ENCODE measurements around the gene LDAH. TPM values are rescaled to one million over a fixed set of nuclear protein-coding genes. Genes with fewer than 3 reads are reported as not detected.

Gene LDAH
- total RNA-seq, 2 experiments from 2014 or later: 26.2 to 29.3 TPM

DNA sequence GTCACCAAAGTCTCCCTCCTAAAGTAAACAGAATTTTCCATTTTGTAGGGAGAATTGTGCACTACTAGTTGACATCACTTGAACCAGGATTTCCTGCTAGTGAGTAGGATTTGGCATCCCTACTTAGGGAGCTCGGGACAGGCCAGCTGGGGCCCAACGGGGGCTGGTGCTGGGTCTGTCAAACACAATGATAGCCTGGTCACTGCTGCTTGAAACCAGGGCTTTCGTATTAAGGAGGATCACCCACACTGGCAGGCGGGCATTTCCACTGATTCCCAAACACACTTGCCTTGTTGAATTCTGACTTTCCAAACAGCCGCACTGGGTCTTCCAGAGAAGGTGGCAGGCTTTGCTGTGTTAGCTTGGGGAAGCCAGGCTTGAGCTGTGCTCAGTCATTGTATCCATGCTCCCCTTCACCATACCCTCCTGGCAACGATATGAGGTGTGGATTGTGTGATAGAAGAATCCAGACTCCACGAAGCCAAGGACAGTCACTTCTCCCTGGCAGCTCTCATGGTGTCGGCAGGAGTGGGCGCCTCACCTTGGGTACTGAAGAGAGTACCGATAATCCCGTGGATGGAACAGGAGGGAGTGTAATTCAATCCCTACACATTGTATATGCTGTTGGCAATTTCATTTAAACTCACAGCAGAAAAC, 148.5 kb downstream of the LDAH start:
- POLR2A ChIA-PET: interaction anchor here (0.6 to 1.3 kb wide), 3 partner anchors 128 to 314 kb away, joined by 3 to 5 read pairs (median 3); partner anchors contain the start of gene RHOB
- no peaks in the 10 kb centered on the region for H3K36me3 Mint-ChIP-seq (ENCODE audit: low read depth)
- intact Hi-C loops (cut with micrococcal nuclease): no loop called here

GRCh38 chr2:20673686-20674308, 149.1 kb downstream of the LDAH start:
- Mint-ChIP-seq H3K27me3 (peaks cover 33% of the 10 kb centered on the region), H3K36me3 (ENCODE audit: low read depth) (no peaks in the 10 kb centered on the region), H3K9me3 (no peaks in the 10 kb centered on the region), H3K4me3 (no peak overlapping the region), H3K4me1 (ENCODE audit: low read depth) (peaks cover 6% of the 10 kb centered on the region), H3K27ac (no peak overlapping the region)
- ATAC-seq (no peak), DNase-seq (no peak)
- intact Hi-C loops (cut with micrococcal nuclease): no loop called here
- TF ChIP-seq, protein P1, sequence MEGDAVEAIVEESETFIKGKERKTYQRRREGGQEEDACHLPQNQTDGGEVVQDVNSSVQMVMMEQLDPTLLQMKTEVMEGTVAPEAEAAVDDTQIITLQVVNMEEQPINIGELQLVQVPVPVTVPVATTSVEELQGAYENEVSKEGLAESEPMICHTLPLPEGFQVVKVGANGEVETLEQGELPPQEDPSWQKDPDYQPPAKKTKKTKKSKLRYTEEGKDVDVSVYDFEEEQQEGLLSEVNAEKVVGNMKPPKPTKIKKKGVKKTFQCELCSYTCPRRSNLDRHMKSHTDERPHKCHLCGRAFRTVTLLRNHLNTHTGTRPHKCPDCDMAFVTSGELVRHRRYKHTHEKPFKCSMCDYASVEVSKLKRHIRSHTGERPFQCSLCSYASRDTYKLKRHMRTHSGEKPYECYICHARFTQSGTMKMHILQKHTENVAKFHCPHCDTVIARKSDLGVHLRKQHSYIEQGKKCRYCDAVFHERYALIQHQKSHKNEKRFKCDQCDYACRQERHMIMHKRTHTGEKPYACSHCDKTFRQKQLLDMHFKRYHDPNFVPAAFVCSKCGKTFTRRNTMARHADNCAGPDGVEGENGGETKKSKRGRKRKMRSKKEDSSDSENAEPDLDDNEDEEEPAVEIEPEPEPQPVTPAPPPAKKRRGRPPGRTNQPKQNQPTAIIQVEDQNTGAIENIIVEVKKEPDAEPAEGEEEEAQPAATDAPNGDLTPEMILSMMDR (IDR thresholded peaks at IDR 0.05): no peak
- ChIA-PET CTCF (interaction anchor here (1.1 to 11.2 kb wide), 2 partner anchors 13 to 278 kb away, joined by 3 to 83 read pairs; no protein-coding TSS in a partner anchor), POLR2A (interaction anchor here (0.6 kb wide), 1 partner anchor 314 kb away, joined by 3 read pairs; no protein-coding TSS in a partner anchor)

More for the DNA sequence above, 148.5 kb downstream of the LDAH start:
- Mint-ChIP-seq H3K4me3 (no peak overlapping the region), H3K27ac (no peak overlapping the region), H3K27me3 (peaks cover 27% of the 10 kb centered on the region), H3K4me1 (ENCODE audit: low read depth) (peaks cover 4% of the 10 kb centered on the region), H3K9me3 (no peaks in the 10 kb centered on the region)
- TF ChIP-seq, protein P1 (IDR thresholded peaks at IDR 0.05): no peak
- no peak for ATAC-seq
- DNase-seq: no peak
- CTCF ChIA-PET: interaction anchor here (0.9 to 11.2 kb wide), 2 partner anchors 13 to 289 kb away, joined by 4 to 83 read pairs; no protein-coding TSS in a partner anchor

DNA sequence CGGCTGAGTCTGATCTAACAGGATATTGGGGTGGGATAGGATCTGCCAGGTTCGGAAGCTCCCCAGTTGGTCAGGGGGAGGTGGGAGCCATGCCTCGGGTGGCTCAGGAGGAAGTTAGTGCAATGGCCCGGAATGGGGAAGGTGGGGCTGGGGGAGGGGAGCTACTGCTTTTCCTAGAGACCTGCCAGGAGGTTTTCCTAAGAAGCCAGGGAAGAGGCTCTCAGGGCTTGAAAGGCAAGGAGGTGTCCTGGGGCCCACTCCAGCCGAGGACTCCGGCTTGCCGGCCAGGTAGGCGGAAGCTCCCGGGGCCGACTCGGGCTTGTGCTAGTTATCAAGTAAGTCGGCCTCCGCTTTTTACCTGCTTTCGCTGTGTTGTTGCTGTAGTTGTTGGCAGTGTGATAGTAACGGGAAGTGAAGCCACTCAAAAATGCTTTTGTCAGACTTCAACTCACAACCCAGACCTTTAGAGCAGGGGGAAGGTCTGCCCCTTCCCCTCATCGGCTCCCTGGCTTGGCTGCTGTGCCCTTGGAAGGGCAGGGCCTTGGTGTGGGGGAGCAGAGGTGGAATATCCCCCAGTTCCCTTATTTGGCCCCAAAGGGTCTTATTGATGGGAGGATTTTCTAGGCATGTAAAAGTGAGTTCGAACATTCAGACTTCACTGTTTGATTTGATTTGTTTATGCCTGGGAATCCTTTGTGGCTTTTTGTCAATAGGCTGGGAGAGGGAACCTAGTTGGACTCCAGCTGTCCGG, 150.5 kb downstream of the LDAH start:
- ChIA-PET CTCF (interaction anchor here (1.1 to 11.2 kb wide), 2 partner anchors 11 to 280 kb away, joined by 3 to 83 read pairs; no protein-coding TSS in a partner anchor), POLR2A (interaction anchor here (1.0 to 1.1 kb wide), 2 partner anchors 11 to 21 kb away, joined by 3 read pairs; partner anchors contain the start of gene HS1BP3)
- peaks cover 45% of the 10 kb centered on the region for H3K27me3 Mint-ChIP-seq
- H3K4me3 Mint-ChIP-seq: no peak overlapping the region
- TF ChIP-seq, protein P1 (IDR thresholded peaks at IDR 0.05): no peak
- ATAC-seq (no peak), DNase-seq (no peak)
- H3K9me3 Mint-ChIP-seq: no peaks in the 10 kb centered on the region
- intact Hi-C loops (cut with micrococcal nuclease): no loop called here
- H3K4me1 Mint-ChIP-seq (ENCODE audit: low read depth): peaks cover 6% of the 10 kb centered on the region
- no peaks in the 10 kb centered on the region for H3K36me3 Mint-ChIP-seq (ENCODE audit: low read depth)
- no peak overlapping the region for H3K27ac Mint-ChIP-seq

DNA sequence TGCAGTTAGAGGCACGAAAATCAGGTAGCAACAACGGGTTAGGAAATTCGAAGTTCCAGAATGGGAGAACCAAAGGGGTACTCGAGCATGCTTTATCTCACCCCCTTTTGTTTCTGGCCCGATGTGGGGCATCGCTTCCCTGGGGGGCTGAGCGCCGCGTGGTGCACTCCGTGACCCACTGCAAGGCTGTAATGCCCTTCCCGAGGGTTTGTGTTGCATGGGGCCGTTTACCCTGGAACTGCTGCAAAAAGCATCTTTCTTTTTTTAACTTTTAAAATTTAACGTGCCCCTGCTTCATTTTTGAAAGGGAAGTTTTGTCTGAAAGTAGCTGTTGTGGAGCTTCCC, 151.2 kb downstream of the LDAH start:
- ATAC-seq (no peak), DNase-seq (no peak)
- no peak overlapping the region for H3K4me3 Mint-ChIP-seq
- H3K27me3 Mint-ChIP-seq: peaks cover 46% of the 10 kb centered on the region
- no peak overlapping the region for H3K27ac Mint-ChIP-seq
- H3K36me3 Mint-ChIP-seq (ENCODE audit: low read depth): no peaks in the 10 kb centered on the region
- intact Hi-C loops (cut with micrococcal nuclease): no loop called here
- CTCF ChIA-PET: interaction anchor here (11.2 kb wide), 1 partner anchor 11 kb away, joined by 83 read pairs; no protein-coding TSS in a partner anchor
- TF ChIP-seq, protein P1 (IDR thresholded peaks at IDR 0.05): no peak
- POLR2A ChIA-PET: interaction anchor here (1.0 to 1.1 kb wide), 2 partner anchors 10 to 21 kb away, joined by 3 read pairs; partner anchors contain the start of gene HS1BP3
- no peaks in the 10 kb centered on the region for H3K9me3 Mint-ChIP-seq
- peaks cover 6% of the 10 kb centered on the region for H3K4me1 Mint-ChIP-seq (ENCODE audit: low read depth)

Measured in activated CD8-positive, alpha-beta T cell treated with anti-CD3 and anti-CD28 coated beads for 36 hours (primary cell).